Naive thymus-derived CD4-positive, alpha-beta T cell (primary cell): Measurements from ENCODE around the gene FSIP1. TPM values are rescaled to one million over a fixed set of nuclear protein-coding genes. Genes with fewer than 3 reads are reported as not detected.

Source experiments
- ATAC-seq: fragments of 150-1000 bp; cut with Tn5 transposase; 2 replicates; pipeline ENCODE4 v1.10.0; 2021; ENCODE audit warnings: mild to moderate bottlenecking, moderate library complexity
- CTCF ChIA-PET: fragments of 350-600 bp; sonication (Branson Sonifier 250); formaldehyde crosslinking; loops from one replicate; lab custom pipeline; 2021; ENCODE audit warnings: antibody characterized with exemption; lab: Charles Lee
- POLR2A ChIA-PET: fragments of 350-600 bp; sonication (Branson Sonifier 250); formaldehyde crosslinking; loops from one replicate; lab custom pipeline; 2021; ENCODE audit warnings: antibody characterized with exemption, inconsistent platforms; lab: Charles Lee
- DNase-seq, 9 donors: peaks; one replicate each; pipeline versions ENCODE4 v3.0.0 to v3.0.0-alpha.2; 2020 to 2022; ENCODE audit warnings: mixed read lengths in 1 of 9
- H3K27ac ChIP-seq: one replicate; pipeline ENCODE4 v1.7.0; 2013; ENCODE audit warnings: mild to moderate bottlenecking, low read depth, low read length, moderate library complexity
- H3K27me3 ChIP-seq, 2 donors: one replicate each; pipeline ENCODE4 v1.7.0; 2013; ENCODE audit warnings: low read length in 2 of 2, mild to moderate bottlenecking in 2 of 2, moderate library complexity in 2 of 2; ENCODE audit not compliant: control insufficient read depth in 2 of 2, insufficient read depth in 2 of 2
- H3K36me3 ChIP-seq, 3 experiments: 1 replicate in 2 of 3; 2 replicates in 1 of 3; pipeline ENCODE4 v1.7.0; 2013; ENCODE audit warnings: low read length in 3 of 3, mild to moderate bottlenecking in 3 of 3, moderate library complexity in 1 of 3; ENCODE audit not compliant: insufficient read depth in 3 of 3, control insufficient read depth in 2 of 3
- H3K4me1 ChIP-seq, 2 donors: one replicate each; pipeline ENCODE4 v1.7.0; 2013; ENCODE audit warnings: low read length in 2 of 2, mild to moderate bottlenecking in 2 of 2, moderate library complexity in 1 of 2; ENCODE audit not compliant: control insufficient read depth in 2 of 2, insufficient read depth in 2 of 2
- H3K4me3 ChIP-seq: 2 replicates; pipeline ENCODE4 v1.7.0; 2013; ENCODE audit warnings: mild to moderate bottlenecking, low read length
- H3K9me3 ChIP-seq, 3 experiments: 1 replicate in 2 of 3; 2 replicates in 1 of 3; pipeline ENCODE4 v1.7.0; 2013; ENCODE audit warnings: low read length in 3 of 3; ENCODE audit not compliant: control insufficient read depth in 2 of 3
- H3K27ac Mint-ChIP-seq, 9 donors: one replicate each; pipeline ENCODE4 v1.8.0; 2020 to 2022; ENCODE audit warnings: mixed read lengths in 9 of 9, mild to moderate bottlenecking in 8 of 9, moderate library complexity in 5 of 9, inconsistent platforms in 2 of 9
- H3K27me3 Mint-ChIP-seq, 5 donors: one replicate each; pipeline ENCODE4 v1.8.0; 2021 to 2022; ENCODE audit warnings: mixed read lengths in 5 of 5, mild to moderate bottlenecking in 1 of 5
- H3K36me3 Mint-ChIP-seq, 5 donors: one replicate each; pipeline ENCODE4 v1.8.0; 2020 to 2022; ENCODE audit warnings: mixed read lengths in 5 of 5, mild to moderate bottlenecking in 3 of 5, inconsistent platforms in 1 of 5
- H3K4me1 Mint-ChIP-seq, 7 donors: one replicate each; pipeline ENCODE4 v1.8.0; 2020 to 2022; ENCODE audit warnings: mixed read lengths in 7 of 7, mild to moderate bottlenecking in 3 of 7, inconsistent platforms in 1 of 7
- H3K4me3 Mint-ChIP-seq, 10 donors: one replicate each; pipeline ENCODE4 v1.8.0; 2020 to 2022; ENCODE audit warnings: mild to moderate bottlenecking in 10 of 10, mixed read lengths in 10 of 10, moderate library complexity in 6 of 10, inconsistent platforms in 2 of 10
- H3K9me3 Mint-ChIP-seq, 11 donors: one replicate each; pipeline ENCODE4 v1.8.0; 2020 to 2022; ENCODE audit warnings: mixed read lengths in 11 of 11, mild to moderate bottlenecking in 4 of 11, inconsistent platforms in 1 of 11, moderate library complexity in 1 of 11
- intact Hi-C, 2 donors: fragments of 100-400 bp; cut with micrococcal nuclease; formaldehyde crosslinking; loops; one replicate each; pipeline ENCODE4 v1.15.1; 2023
- polyA plus RNA-seq, 2 donors: library from polyadenylated mRNA; unstranded; fragments of 300-500 nt; fragmentation: Illumina TruSeq; gene quantifications; one replicate each; pipeline ENCODE4 v1.2.3, GENCODE V29; 2021
- total RNA-seq, 6 experiments: library from RNA in 5 of 6; stranded (reverse) in 5 of 6; gene quantifications; 1 replicate in 5 of 6; 2 replicates in 1 of 6; pipeline ENCODE4 v1.2.3 and lab custom pipeline; 2021 to 2026

FSIP1 gene
- total and polyA plus RNA-seq, 7 experiments from 2014 or later: 0.14 to 0.51 (median 0.26) TPM; not detected in 1

- ChIA-PET CTCF (no interaction called here), POLR2A (no interaction called here)
- H3K27me3 Mint-ChIP-seq: peaks cover 0 to 35% (median 10%) of the 10 kb centered on the region in 5 donors
- no peak overlapping the region for H3K4me3 Mint-ChIP-seq
- H3K4me3 ChIP-seq: no peak overlapping the region
- no peak overlapping the region for H3K27ac ChIP-seq
- no peaks in the 10 kb centered on the region for H3K27me3 ChIP-seq
- no peaks in the 10 kb centered on the region for H3K36me3 ChIP-seq
- H3K27ac Mint-ChIP-seq: no peak overlapping the region
- H3K4me1 ChIP-seq: no peaks in the 10 kb centered on the region
- no peaks in the 10 kb centered on the region for H3K9me3 Mint-ChIP-seq
- no peaks in the 10 kb centered on the region for H3K36me3 Mint-ChIP-seq
- no peaks in the 10 kb centered on the region for H3K4me1 Mint-ChIP-seq
- no peaks in the 10 kb centered on the region for H3K9me3 ChIP-seq
- ATAC-seq (no peak), DNase-seq (no peak)
- intact Hi-C loops: no loop called here
Measured at GRCh38 chr15:39730552-39730951, 52.1 kb downstream of the FSIP1 start.

- Mint-ChIP-seq H3K4me1 (no peaks in the 10 kb centered on the region), H3K36me3 (no peaks in the 10 kb centered on the region), H3K9me3 (no peaks in the 10 kb centered on the region), H3K27ac (no peak overlapping the region), H3K4me3 (no peak overlapping the region), H3K27me3 (peaks cover 0 to 34% (median 13%) of the 10 kb centered on the region in 5 donors)
- no peaks in the 10 kb centered on the region for H3K27me3 ChIP-seq
- no peaks in the 10 kb centered on the region for H3K9me3 ChIP-seq
- no peak for DNase-seq
- ChIA-PET CTCF (no interaction called here), POLR2A (no interaction called here)
- no peak overlapping the region for H3K4me3 ChIP-seq
- no peak for ATAC-seq
- no peaks in the 10 kb centered on the region for H3K4me1 ChIP-seq
- no peaks in the 10 kb centered on the region for H3K36me3 ChIP-seq
- H3K27ac ChIP-seq: no peak overlapping the region
- intact Hi-C loops: no loop called here
Measured at GRCh38 chr15:39729500-39729899, 53.1 kb downstream of the FSIP1 start.

- H3K9me3 ChIP-seq: no peaks in the 10 kb centered on the region
- H3K4me3 Mint-ChIP-seq: no peak overlapping the region
- H3K27me3 ChIP-seq: no peaks in the 10 kb centered on the region
- ChIA-PET CTCF (no interaction called here), POLR2A (no interaction called here)
- H3K27ac ChIP-seq: no peak overlapping the region
- no peak overlapping the region for H3K4me3 ChIP-seq
- no peaks in the 10 kb centered on the region for H3K4me1 Mint-ChIP-seq
- H3K36me3 ChIP-seq: no peaks in the 10 kb centered on the region
- H3K27ac Mint-ChIP-seq: no peak overlapping the region
- no peaks in the 10 kb centered on the region for H3K9me3 Mint-ChIP-seq
- ATAC-seq (no peak), DNase-seq (no peak)
- intact Hi-C loops: no loop called here
- H3K4me1 ChIP-seq: no peaks in the 10 kb centered on the region
- H3K27me3 Mint-ChIP-seq: peaks cover 0 to 34% (median 13%) of the 10 kb centered on the region in 5 donors
- no peaks in the 10 kb centered on the region for H3K36me3 Mint-ChIP-seq
Measured at GRCh38 chr15:39728845-39729244, 53.8 kb downstream of the FSIP1 start.

- Mint-ChIP-seq H3K27me3 (peaks cover 0 to 14% (median 8%) of the 10 kb centered on the region in 5 donors), H3K36me3 (no peaks in the 10 kb centered on the region), H3K9me3 (peaks cover 0 to 1% (median 0%) of the 10 kb centered on the region in 11 donors), H3K4me1 (peaks cover 0 to 11% (median 0%) of the 10 kb centered on the region in 7 donors), H3K4me3 (no peak overlapping the region), H3K27ac (no peak overlapping the region)
- H3K27ac ChIP-seq: no peak overlapping the region
- ATAC-seq (no peak), DNase-seq (no peak)
- H3K9me3 ChIP-seq: no peaks in the 10 kb centered on the region
- H3K4me1 ChIP-seq: no peaks in the 10 kb centered on the region
- intact Hi-C loops: no loop called here
- no peak overlapping the region for H3K4me3 ChIP-seq
- no peaks in the 10 kb centered on the region for H3K36me3 ChIP-seq
- no peaks in the 10 kb centered on the region for H3K27me3 ChIP-seq
- POLR2A ChIA-PET: no interaction called here
- CTCF ChIA-PET: no interaction called here
Measured at GRCh38 chr15:39721893-39722292, 60.7 kb downstream of the FSIP1 start.

GRCh38 chr15:39720621-39721611 lies 61.7 kb downstream of the FSIP1 start:
- intact Hi-C loops: no loop called here
- peaks cover 0 to 11% (median 0%) of the 10 kb centered on the region in 7 donors for H3K4me1 Mint-ChIP-seq
- peaks cover 0 to 1% (median 0%) of the 10 kb centered on the region in 11 donors for H3K9me3 Mint-ChIP-seq
- CTCF ChIA-PET: no interaction called here
- Histone ChIP-seq H3K27ac (no peak overlapping the region), H3K9me3 (no peaks in the 10 kb centered on the region), H3K4me1 (no peaks in the 10 kb centered on the region), H3K27me3 (no peaks in the 10 kb centered on the region), H3K36me3 (no peaks in the 10 kb centered on the region), H3K4me3 (no peak overlapping the region)
- no peak for DNase-seq
- no peak overlapping the region for H3K4me3 Mint-ChIP-seq
- no peak overlapping the region for H3K27ac Mint-ChIP-seq
- POLR2A ChIA-PET: no interaction called here
- peaks cover 0 to 11% (median 7%) of the 10 kb centered on the region in 5 donors for H3K27me3 Mint-ChIP-seq
- no peak for ATAC-seq
- no peaks in the 10 kb centered on the region for H3K36me3 Mint-ChIP-seq

- CTCF ChIA-PET: no interaction called here
- Mint-ChIP-seq H3K9me3 (peaks cover 0 to 1% (median 0%) of the 10 kb centered on the region in 11 donors), H3K36me3 (no peaks in the 10 kb centered on the region), H3K27ac (no peak overlapping the region), H3K4me1 (peaks cover 0 to 11% (median 0%) of the 10 kb centered on the region in 7 donors), H3K27me3 (peaks cover 0 to 9% (median 0%) of the 10 kb centered on the region in 5 donors), H3K4me3 (no peak overlapping the region)
- no peak overlapping the region for H3K4me3 ChIP-seq
- DNase-seq: no peak
- no peaks in the 10 kb centered on the region for H3K4me1 ChIP-seq
- no peak overlapping the region for H3K27ac ChIP-seq
- H3K9me3 ChIP-seq: no peaks in the 10 kb centered on the region
- ATAC-seq: no peak
- H3K36me3 ChIP-seq: no peaks in the 10 kb centered on the region
- no peaks in the 10 kb centered on the region for H3K27me3 ChIP-seq
- POLR2A ChIA-PET: no interaction called here
- intact Hi-C loops: no loop called here
Measured at GRCh38 chr15:39720081-39720480, 62.6 kb downstream of the FSIP1 start.
